HG02970 (cell line): ENCODE data around the gene ALOXE3.

Experiments used
- ATAC-seq: cut with Tn5 transposase; IDR thresholded peaks from one replicate; pipeline ENCODE4 v1.9.1; 2021; ENCODE audit warnings: mild to moderate bottlenecking, moderate library complexity, moderate number of reproducible peaks; ENCODE audit not compliant: unreplicated experiment, low FRiP score

ALOXE3 gene

DNA sequence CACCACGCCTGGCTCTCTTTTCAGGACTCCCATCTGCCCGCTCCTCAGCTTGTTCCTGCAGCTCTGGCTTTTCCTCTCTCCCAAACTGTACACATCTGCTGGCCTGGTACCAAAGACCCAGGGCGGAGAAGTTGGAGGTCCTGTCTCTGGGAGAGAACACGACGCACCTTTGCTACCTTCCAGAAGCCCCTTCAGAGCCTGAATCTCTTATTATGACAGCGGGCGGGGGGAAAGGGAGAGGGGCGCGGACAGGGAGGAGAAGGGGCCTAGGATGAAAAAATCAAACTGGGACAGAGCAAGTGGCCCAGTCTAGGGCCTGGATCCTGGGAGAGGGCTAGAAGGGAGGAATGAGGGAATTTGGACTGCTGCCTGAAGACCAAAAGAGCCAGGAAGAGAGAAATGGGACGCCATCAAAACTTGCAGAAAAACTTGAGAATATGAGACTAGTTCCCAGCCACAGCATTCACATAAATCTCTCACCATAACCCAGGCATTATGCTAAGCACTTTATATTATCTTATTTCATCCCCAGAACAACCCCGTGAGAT, 36.4 kb upstream of the ALOXE3 start:
- no peak for ATAC-seq

GRCh38 chr17:8153957-8154607, 35.8 kb upstream of the ALOXE3 start:
- no peak for ATAC-seq

DNA sequence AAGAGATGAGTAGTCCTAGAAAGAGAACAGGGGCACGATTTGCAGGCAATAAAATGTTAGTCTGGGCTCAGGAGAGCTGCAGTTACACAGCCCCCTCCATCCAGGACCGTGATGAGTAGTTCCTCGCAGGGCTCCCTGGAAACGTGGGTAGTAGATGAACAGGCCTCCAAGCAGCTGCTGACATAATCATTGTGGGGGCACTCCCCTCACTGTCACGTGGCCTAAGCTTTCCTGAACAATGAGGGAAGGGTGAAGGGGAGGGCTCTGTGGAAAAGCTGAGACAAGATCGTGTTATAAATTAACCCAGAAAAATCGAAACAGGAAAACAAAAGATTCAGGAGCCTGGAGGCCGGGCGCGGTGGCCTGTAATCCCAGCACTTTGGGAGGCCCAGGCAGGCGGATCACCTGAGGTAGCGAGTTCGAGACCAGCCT, 35.2 kb upstream of the ALOXE3 start:
- no peak for ATAC-seq

DNA sequence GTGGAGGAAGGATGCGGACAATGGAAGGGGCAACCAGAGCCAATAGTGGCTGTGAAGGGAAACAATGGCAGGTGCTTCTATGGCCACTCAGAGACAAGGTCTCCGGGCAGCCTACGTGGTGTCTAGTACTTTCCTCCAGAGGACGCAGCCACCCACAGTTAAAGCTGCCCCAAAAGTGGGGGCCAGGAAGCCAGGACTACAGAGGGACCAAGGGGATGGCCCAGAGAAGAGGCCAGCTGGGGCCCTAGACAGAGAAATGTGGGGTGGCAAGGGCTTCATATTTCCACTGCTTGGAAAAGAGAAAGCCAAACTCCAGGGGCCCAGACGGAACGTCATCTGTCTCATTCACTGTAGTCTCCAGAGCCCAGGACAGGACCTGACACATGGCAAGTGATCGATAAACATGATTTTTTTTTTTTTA, 34.7 kb upstream of the ALOXE3 start:
- no peak for ATAC-seq

DNA sequence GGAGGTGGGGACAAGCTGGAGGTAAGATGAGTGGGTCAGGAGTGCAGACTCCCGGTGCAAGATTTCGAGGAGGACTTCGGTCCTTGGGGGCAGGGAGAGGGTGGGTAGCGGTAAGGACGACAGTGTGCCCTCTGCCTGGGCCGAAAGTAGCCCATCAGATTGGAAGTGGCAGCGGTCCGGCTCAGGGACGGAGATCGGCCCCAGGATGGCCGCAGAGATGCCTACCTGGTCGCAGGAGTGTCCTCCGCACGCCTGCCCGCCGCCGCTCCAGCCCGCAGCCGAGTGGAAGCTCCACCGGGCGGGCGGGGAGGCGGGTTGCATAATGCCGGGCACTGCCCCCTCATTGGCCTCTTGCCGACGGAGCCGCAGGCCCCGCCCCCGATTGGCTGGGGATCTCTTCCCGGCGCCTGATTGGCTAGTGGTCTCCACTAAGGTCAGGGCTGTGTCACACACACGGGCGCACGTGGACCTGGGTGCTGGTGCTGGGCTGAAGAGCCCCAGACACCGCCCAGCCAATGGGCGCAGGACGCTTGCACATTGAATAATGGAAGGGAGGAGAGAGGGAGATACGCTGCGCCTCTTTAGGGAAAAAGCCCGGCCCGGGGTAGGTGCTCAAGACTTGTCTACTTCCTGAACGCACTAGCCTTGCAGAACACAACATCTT, 33.9 kb upstream of the ALOXE3 start, which contains the start of gene PER1:
Gene PER1, minus strand, starts transcription at position 293 of the 664 bp plus-strand sequence. CDS start 1,698 bp downstream, outside the sequence.
- no peak for ATAC-seq

GRCh38 chr17:8151641-8152111, 33.4 kb upstream of the ALOXE3 start:
- ATAC-seq = no peak

- peak; percentile 40 for ATAC-seq
Observed at GRCh38 chr17:8151120-8151640, 32.9 kb upstream of the ALOXE3 start.

DNA sequence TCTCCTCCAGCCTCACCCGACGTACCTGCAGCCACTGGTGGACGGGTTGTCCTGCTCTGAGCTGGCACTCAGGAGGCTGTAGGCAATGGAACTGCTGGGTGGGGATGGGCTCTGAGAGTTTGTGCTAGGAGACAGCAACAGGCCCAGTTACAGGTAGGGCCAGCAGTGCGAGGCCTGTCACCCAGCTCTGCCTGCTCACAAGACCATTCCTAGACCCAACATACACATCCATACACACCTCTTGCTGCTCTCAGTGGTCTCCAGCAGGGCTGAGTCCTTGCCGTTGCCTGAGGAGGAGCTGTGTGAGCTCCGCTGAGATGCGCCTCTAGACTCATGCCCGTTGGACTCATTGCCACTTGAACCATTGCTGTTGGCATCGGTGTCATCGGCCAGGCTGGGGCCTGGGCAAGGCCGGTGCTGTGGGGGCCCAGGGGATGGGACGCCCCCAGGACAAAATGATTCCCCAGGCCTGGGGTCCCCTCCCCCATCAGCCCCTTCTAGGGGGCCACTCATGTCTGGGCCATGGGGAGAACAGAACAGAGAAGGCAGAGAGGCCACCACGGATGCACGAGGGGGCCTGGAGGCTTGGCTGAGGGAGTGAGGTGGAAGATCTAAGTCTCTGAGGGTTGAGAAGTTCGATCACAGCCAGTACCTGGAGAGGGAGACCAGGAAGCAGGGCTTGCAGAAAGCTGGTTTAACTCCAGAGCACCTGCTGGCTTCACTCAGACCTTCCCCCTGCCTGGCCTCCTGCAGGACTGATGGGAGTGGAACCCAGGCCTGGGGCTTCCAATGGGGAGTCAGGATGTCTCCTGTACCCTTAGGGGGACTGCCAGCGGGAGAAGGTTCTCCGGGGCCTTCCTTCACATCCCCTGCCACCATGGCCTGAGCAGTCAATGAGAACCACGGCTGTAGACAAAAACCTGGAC, 32.1 kb upstream of the ALOXE3 start:
- ATAC-seq = no peak

DNA sequence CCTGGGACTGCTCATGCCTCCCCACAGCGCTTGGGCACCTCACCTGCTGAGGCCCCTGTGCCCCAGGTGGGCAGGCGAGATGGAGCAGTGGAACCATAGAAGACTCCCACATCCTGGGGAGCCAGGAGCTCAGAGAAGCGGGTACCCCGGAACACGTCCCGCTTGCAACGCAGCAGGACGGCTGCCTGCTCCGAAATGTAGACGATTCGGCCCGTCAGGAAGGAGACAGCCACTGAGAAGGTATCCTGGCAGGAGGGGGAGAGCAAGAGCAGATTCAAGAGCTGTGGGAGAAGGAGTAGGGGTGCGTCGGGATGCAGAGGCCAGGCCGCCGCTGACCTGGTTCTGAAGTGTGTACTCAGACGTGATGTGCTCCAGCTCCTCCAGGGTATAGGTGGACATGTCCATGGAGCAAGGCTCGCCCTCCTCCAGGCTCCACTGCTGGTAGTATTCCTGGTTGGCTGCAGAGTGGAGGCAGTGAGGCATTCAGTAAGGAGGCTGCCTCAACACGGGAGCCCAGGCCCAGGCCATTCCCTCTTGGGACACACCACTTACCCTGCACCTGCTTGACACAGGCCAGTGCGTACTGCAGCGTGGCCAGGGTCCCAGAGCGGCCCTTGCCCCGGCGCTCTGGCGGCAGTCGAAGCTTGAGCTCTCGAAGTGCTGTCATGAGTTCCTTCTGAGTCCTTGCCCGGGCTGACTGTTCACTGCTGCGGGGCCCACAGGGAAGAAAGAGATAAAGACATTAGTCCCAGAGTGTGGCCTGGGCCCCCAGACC, 31.3 kb upstream of the ALOXE3 start:
- ATAC-seq = no peak

DNA sequence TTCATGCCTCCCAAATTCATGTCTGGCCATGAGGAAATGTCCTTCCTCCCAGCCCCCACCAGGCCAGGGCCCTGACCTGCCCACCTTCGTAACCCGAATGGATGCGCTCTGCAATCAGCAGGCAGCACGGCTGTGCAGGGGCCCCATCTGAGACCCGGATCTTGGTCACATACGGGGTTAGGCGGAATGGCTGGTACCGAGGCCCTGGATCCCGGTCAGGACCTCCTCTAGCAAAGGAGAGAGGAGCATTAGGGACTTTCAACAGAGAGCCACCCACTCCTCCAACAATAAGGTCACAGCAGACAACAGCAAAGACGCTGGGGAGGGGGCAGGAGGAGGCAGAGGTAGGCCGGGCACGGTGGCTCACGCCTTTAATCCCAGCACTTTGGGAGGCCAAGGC, 30.2 kb upstream of the ALOXE3 start:
- ATAC-seq = no peak

DNA sequence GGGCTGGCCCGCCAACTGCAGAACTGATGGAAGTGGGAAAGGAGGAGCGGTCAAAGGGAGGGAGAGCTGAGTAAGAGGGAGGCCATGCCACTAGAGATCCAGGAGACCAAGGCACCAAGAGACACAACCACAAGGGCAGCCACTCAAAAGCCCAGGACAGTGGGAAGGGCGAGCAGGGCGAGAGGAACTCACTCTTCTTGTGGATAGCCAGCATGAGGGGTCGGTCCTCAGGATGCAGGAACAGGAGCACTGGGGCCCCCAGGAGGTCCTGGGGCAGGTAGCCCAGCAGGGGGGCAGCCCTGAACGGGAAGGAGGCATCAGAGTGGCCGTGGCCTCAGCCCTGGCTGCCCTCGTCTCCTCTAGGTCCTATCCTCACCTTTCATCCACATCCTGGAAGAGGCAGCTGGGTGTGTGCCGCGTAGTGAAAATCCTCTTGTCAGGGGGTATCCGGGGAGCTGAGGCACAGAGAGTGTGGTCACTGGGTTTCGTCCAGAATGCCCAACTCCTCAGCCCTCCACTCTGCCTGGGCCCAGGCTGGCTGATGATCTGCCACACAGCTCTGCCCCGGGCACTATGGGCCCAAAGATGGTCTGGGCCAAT, 29.6 kb upstream of the ALOXE3 start:
- no peak for ATAC-seq

DNA sequence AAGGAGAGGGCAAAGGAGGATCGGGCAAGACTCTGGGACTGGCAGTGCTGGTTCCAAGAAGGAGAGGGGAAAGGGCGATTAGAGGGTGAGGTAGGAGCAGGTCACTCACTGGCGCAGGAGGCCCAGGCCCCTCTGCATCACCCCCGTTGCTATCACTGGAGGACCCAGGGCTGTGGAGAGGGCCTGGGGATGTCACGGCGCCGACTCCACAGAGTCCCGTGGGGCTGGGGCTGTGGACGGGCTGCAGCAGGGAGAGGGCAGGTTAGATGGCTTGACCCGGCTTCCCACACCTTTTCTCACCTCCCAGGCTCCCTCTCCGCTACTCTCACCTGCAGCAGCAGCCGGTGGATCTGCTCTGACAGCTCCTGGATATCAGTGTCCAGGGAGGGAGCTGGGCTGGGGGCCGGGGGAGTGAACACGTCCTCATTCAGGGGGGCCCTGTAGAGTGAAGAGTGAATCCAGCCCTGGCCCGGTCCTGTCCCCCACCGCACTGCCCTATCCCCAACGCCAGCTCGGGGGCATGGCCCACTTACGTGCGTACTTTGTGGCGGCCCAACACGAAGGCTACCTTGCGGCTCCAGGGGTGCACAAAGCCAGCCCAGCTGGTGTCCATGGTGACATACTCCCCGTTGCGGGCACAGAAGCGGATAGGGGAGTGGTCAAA, 29.0 kb upstream of the ALOXE3 start:
- no peak for ATAC-seq

DNA sequence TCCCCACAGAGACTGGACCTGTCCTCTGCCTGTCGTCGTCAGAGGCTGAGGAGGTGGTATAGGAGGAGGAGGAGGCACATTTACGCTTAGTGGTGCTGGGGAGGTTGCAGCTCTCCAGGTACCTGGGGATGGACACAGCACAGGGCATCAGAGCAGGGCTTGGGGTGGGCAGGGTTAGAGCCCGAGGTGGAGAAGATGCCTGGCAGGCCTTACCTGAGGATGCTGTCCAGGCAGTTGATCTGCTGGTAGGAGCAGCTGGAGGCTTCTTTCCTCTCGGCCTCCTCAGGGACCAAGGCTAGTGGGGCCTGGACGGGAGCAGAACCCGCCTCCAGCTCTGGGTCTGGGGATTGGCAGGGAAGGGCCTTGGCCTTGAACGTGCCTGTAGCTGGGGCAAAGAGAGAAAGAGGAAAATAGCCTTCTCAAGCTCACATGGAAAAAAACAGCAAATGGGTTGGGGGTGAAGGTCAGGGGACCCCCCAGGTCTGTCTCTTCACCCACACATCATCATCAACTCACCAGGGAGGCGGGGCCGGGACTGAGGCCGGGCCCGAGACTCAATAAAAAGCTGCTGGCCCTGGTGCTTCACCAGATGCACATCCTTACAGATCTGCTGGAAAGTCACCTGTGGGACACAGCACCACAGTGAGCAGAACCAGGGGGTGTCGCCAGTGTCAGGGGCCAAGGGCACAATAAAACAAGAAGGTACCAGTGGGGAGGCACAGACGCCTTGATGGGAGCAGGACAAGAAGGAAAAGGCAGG, 28.2 kb upstream of the ALOXE3 start:
- ATAC-seq = no peak

DNA sequence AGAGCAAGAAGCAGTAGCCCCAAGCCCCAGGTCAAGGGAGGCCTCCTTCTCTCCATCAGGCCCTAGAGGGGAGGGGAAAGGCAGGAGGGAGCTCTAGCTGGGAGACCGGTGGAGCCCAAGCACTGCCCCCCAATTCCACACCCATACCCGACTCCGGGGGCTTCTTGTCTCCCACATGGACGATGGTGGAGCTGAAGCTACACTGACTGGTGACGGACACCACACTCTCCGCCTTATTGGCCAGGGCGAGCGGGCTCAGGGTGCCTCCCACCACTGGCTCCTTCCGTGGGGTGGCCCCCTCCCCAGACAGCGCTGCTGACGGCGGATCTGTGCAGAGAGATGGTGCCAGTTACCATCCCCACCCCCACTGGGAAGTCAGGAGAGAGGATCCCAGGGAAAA, 27.5 kb upstream of the ALOXE3 start:
- ATAC-seq = no peak

DNA sequence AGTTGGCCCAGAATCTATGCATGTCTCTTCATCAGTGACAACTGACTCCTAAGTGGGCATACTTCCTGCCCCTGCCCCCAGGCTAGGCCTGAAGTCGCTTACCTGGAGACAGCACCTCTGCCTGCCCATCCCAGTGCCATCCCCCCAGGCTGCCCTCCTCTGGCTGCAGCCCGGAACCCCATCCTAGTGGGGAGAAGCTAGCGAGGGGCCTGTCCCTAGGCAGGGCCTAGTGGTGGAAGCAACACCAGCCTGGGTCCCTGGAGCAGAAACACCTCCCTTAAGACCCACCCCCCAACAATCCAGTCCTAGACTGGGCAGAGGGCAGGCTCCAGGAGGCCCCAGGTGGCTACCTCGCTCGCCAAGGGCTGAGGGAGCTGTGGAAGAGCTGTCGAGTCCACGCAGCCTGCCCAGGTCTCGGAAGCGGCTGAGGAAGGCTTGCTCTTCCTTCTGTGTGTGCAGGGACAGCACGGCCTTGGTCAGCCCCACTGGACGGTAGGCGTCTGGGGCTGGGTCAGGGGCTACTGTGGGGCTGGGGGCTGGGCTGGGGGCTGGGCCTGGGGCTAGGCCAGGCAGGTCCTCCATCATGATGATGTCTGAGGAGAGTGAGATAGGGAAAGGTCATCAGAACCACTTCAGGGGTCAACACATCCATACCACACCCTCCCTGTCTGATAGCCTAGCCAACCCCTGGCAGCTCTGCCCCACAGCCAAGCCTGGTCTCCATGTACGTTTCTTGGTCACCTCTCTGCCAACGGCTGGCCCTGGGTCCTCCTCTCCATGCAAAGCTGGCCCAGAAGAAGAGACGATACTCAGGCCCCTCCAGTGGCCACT, 26.3 kb upstream of the ALOXE3 start:
- no peak for ATAC-seq

- no peak for ATAC-seq
Observed at GRCh38 chr17:8143581-8144400, 25.5 kb upstream of the ALOXE3 start.
